H9 (cell line): ENCODE measurements around the gene TNPO3. TPM values are rescaled to one million over a fixed set of nuclear protein-coding genes. Genes with fewer than 3 reads are reported as not detected.

Experiments used
- DNase-seq: peaks from one replicate; pipeline ENCODE4 v3.0.0-alpha.2; 2017
- H2AFZ ChIP-seq: one replicate; pipeline ENCODE4 v1.6.1; 2013; ENCODE audit warnings: mild to moderate bottlenecking, low read length, control low read depth, moderate library complexity
- H2AK5ac ChIP-seq: 2 replicates; pipeline ENCODE4 v1.6.1; 2013; ENCODE audit warnings: low read length, control low read depth, mixed read lengths; ENCODE audit not compliant: insufficient read length
- H2BK120ac ChIP-seq: one replicate; pipeline ENCODE4 v1.6.1; 2013; ENCODE audit warnings: low read depth, mild to moderate bottlenecking, low read length, control low read depth, inconsistent platforms; ENCODE audit not compliant: poor library complexity, severe bottlenecking
- H2BK12ac ChIP-seq: 2 replicates; pipeline ENCODE4 v1.6.1; 2013; ENCODE audit warnings: low read length, control low read depth, mixed read lengths, low read depth; ENCODE audit not compliant: insufficient read length
- H2BK15ac ChIP-seq: 2 replicates; pipeline ENCODE4 v1.6.1; 2013; ENCODE audit warnings: low read depth, low read length, control low read depth
- H2BK20ac ChIP-seq: one replicate; pipeline ENCODE4 v1.6.1; 2013; ENCODE audit warnings: low read depth, mild to moderate bottlenecking, low read length, control low read depth, inconsistent platforms; ENCODE audit not compliant: poor library complexity, severe bottlenecking
- H2BK5ac ChIP-seq: 2 replicates; pipeline ENCODE4 v1.6.1; 2013; ENCODE audit warnings: low read length, control low read depth, mixed read lengths; ENCODE audit not compliant: insufficient read length
- H3K14ac ChIP-seq: 2 replicates; pipeline ENCODE4 v1.6.1; 2013; ENCODE audit warnings: low read length, control low read depth; ENCODE audit not compliant: insufficient read depth
- H3K18ac ChIP-seq: 2 replicates; pipeline ENCODE4 v1.6.1; 2013; ENCODE audit warnings: low read depth, mild to moderate bottlenecking, mixed read lengths, low read length, control low read depth; ENCODE audit not compliant: insufficient read length
- H3K23ac ChIP-seq: 2 replicates; pipeline ENCODE4 v1.6.1; 2013; ENCODE audit warnings: low read length, control low read depth, mixed read lengths, low read depth; ENCODE audit not compliant: insufficient read length
- H3K23me2 ChIP-seq: 2 replicates; pipeline ENCODE4 v1.6.1; 2013; ENCODE audit warnings: low read depth, mild to moderate bottlenecking, mixed read lengths, low read length, control low read depth; ENCODE audit not compliant: insufficient read length, poor library complexity, severe bottlenecking
- H3K27ac ChIP-seq: 2 replicates; pipeline ENCODE4 v1.5.1; 2013; ENCODE audit warnings: low read length, control low read depth, mixed read lengths, low read depth; ENCODE audit not compliant: insufficient read length
- H3K27me3 ChIP-seq: 2 replicates; pipeline ENCODE4 v1.6.1; 2013; ENCODE audit warnings: low read length, control low read depth, inconsistent platforms; ENCODE audit not compliant: insufficient read depth
- H3K4ac ChIP-seq: 2 replicates; pipeline ENCODE4 v1.6.1; 2013; ENCODE audit warnings: low read depth, mild to moderate bottlenecking, control low read depth, inconsistent platforms, low read length, moderate library complexity
- H3K4me1 ChIP-seq: 2 replicates; pipeline ENCODE4 v1.6.1; 2013; ENCODE audit warnings: low read length, control low read depth, inconsistent platforms; ENCODE audit not compliant: insufficient read depth
- H3K4me2 ChIP-seq: 2 replicates; pipeline ENCODE4 v1.6.1; 2013; ENCODE audit warnings: low read length, control low read depth, mixed read lengths; ENCODE audit not compliant: insufficient read length, insufficient read depth
- H3K56ac ChIP-seq: 2 replicates; pipeline ENCODE4 v1.6.1; 2013; ENCODE audit warnings: low read depth, mild to moderate bottlenecking, mixed read lengths, low read length, control low read depth; ENCODE audit not compliant: insufficient read length
- H3K79me1 ChIP-seq: 2 replicates; pipeline ENCODE4 v1.6.1; 2013; ENCODE audit warnings: low read depth, mild to moderate bottlenecking, moderate library complexity, low read length, control low read depth, inconsistent platforms; ENCODE audit not compliant: insufficient read depth, poor library complexity, severe bottlenecking
- H3K79me2 ChIP-seq: 2 replicates; pipeline ENCODE4 v1.6.1; 2013; ENCODE audit warnings: low read length, control low read depth, inconsistent platforms; ENCODE audit not compliant: insufficient read depth
- H3K9ac ChIP-seq: 2 replicates; pipeline ENCODE4 v1.6.1; 2013; ENCODE audit warnings: low read length, control low read depth, mixed read lengths; ENCODE audit not compliant: insufficient read length; ENCODE audit errors: extremely low read depth
- H3K9me3 ChIP-seq: one replicate; pipeline ENCODE4 v1.6.1; 2013; ENCODE audit warnings: low read depth, low read length, inconsistent platforms; ENCODE audit not compliant: control insufficient read depth
- H3T11ph ChIP-seq: one replicate; pipeline ENCODE4 v1.6.1; 2013; ENCODE audit warnings: mild to moderate bottlenecking, low read length, control low read depth, inconsistent platforms
- H4K20me1 ChIP-seq: one replicate; pipeline ENCODE4 v1.6.1; 2013; ENCODE audit not compliant: control insufficient read depth, insufficient read length, insufficient read depth
- H4K5ac ChIP-seq: 2 replicates; pipeline ENCODE4 v1.6.1; 2013; ENCODE audit warnings: low read depth, mild to moderate bottlenecking, mixed read lengths, low read length, control low read depth; ENCODE audit not compliant: insufficient read length
- H4K8ac ChIP-seq: replicated peaks from 2 replicates; pipeline ENCODE4 v1.6.1; 2013; ENCODE audit warnings: low read length, control low read depth, mixed read lengths, low read depth; ENCODE audit not compliant: insufficient read length
- H4K91ac ChIP-seq: 2 replicates; pipeline ENCODE4 v1.6.1; 2013; ENCODE audit warnings: low read depth, mild to moderate bottlenecking, moderate library complexity, mixed read lengths, low read length, control low read depth; ENCODE audit not compliant: insufficient read length
- H3K27ac Mint-ChIP-seq, 3 experiments: 2 replicates in 2 of 3; 3 replicates in 1 of 3; pipeline ENCODE4 v1.8.0; 2020 to 2021; ENCODE audit warnings: mixed read lengths in 3 of 3, mild to moderate bottlenecking in 1 of 3, moderate library complexity in 1 of 3
- H3K27me3 Mint-ChIP-seq: 2 replicates; pipeline ENCODE4 v1.8.0; 2021; ENCODE audit warnings: low read depth, mild to moderate bottlenecking, moderate library complexity, mixed read lengths
- H3K36me3 Mint-ChIP-seq, 3 experiments: 2 replicates in 2 of 3; 3 replicates in 1 of 3; pipeline ENCODE4 v1.8.0; 2020 to 2021; ENCODE audit warnings: low read depth in 3 of 3, mixed read lengths in 3 of 3; ENCODE audit not compliant: insufficient read depth in 1 of 3
- H3K4me1 Mint-ChIP-seq, 2 experiments: 2 replicates each; pipeline ENCODE4 v1.8.0; 2020; ENCODE audit warnings: mixed read lengths in 2 of 2
- H3K4me3 Mint-ChIP-seq, 2 experiments: 2 replicates in 1 of 2; 3 replicates in 1 of 2; pipeline ENCODE4 v1.8.0; 2020 to 2021; ENCODE audit warnings: mild to moderate bottlenecking in 2 of 2, mixed read lengths in 2 of 2, moderate library complexity in 1 of 2
- H3K9me3 Mint-ChIP-seq, 2 experiments: 2 replicates in 1 of 2; 3 replicates in 1 of 2; pipeline ENCODE4 v1.8.0; 2020; ENCODE audit warnings: mild to moderate bottlenecking in 2 of 2, mixed read lengths in 2 of 2, moderate library complexity in 1 of 2
- CTCF ChIP-seq: fragments of 200-600 bp; sonication (generic); conservative IDR thresholded peaks from 3 replicates; pipeline ENCODE4 v1.8.0; 2021; ENCODE audit warnings: antibody characterized with exemption, mild to moderate bottlenecking
- WGBS: extraction: QIAGEN DNeasy Blood & Tissue Kit; methylation state at CpG from one replicate; pipeline ENCODE4 v1.1.7; 2013; ENCODE audit warnings: missing lambda C conversion rate, low lambda C conversion rate, mixed read lengths; ENCODE audit not compliant: insufficient read length; ENCODE audit errors: extremely low coverage; 5-methylcytosine and 5-hydroxymethylcytosine counted together
- total RNA-seq: library from RNA; stranded (reverse); gene quantifications from 2 replicates; pipeline ENCODE4 v1.2.1, GENCODE V29; 2021

The TNPO3 gene
- total RNA-seq, 1 experiment from 2014 or later: 90.1 TPM

- no peak overlapping the region for H3K56ac ChIP-seq
- no peak for DNase-seq
- no peak overlapping the region for H4K91ac ChIP-seq
- no peak overlapping the region for H3K4ac ChIP-seq
- H3K23ac ChIP-seq: no peak overlapping the region
- H2BK120ac ChIP-seq: no peak overlapping the region
- no peak overlapping the region for H3K9ac ChIP-seq
- H2AK5ac ChIP-seq: no peak overlapping the region
- H4K8ac ChIP-seq: no peak overlapping the region
- peaks cover 10% of the 10 kb centered on the region for H3K79me1 ChIP-seq
- Mint-ChIP-seq H3K4me3 (no peak overlapping the region), H3K4me1 (peaks cover 44 to 53% of the 10 kb centered on the region in 2 experiments), H3K9me3 (no peaks in the 10 kb centered on the region), H3K36me3 (peaks cover 2 to 21% (median 15%) of the 10 kb centered on the region in 3 experiments; a peak in 6 of 7 replicates), H3K27me3 (no peaks in the 10 kb centered on the region), H3K27ac (no peak overlapping the region)
- H4K5ac ChIP-seq: no peak overlapping the region
- H3K4me1 ChIP-seq: no peaks in the 10 kb centered on the region; the same call in 1 of the 2 replicates
- WGBS: no CpG with 5 or more reads among the region's 4 CpGs
- H3K4me2 ChIP-seq: no peak overlapping the region
- H3T11ph ChIP-seq: no peak overlapping the region
- H2BK15ac ChIP-seq: no peak overlapping the region
- H2BK12ac ChIP-seq: no peak overlapping the region
- H3K14ac ChIP-seq: no peak overlapping the region
- no peaks in the 10 kb centered on the region for H3K23me2 ChIP-seq
- H3K79me2 ChIP-seq: peaks cover 29% of the 10 kb centered on the region; the same call in 1 of the 2 replicates
- H2BK20ac ChIP-seq: no peak overlapping the region
- no peak overlapping the region for H3K27ac ChIP-seq
- no peaks in the 10 kb centered on the region for H3K9me3 ChIP-seq
- H4K20me1 ChIP-seq: no peaks in the 10 kb centered on the region
- no peak overlapping the region for H2BK5ac ChIP-seq
- TF ChIP-seq CTCF: no peak
- H2AFZ ChIP-seq: no peak overlapping the region
- no peak overlapping the region for H3K18ac ChIP-seq
- H3K27me3 ChIP-seq: no peaks in the 10 kb centered on the region
Measured at GRCh38 chr7:129045682-129046081, 9.2 kb downstream of the TNPO3 start.
